OCI-LY1 (cell line): ENCODE results near the gene C3orf22.

Source experiments
- H2AFZ ChIP-seq: fragments of 200-600 bp; sonication (generic), shearing (Covaris generic); 2 replicates; pipeline ENCODE4 v1.6.0; 2014; ENCODE audit warnings: antibody characterized with exemption, mild to moderate bottlenecking, low read length
- H3F3A ChIP-seq: fragments of 200-600 bp; sonication (generic), shearing (Covaris generic); 2 replicates; pipeline ENCODE4 v1.6.0; 2014; ENCODE audit warnings: mild to moderate bottlenecking, antibody characterized with exemption, low read length, moderate library complexity; ENCODE audit not compliant: insufficient read depth
- H3K27ac ChIP-seq: fragments of 200-600 bp; sonication (generic); 2 replicates; pipeline ENCODE4 v1.5.1; 2014; ENCODE audit warnings: low read length, mixed run types, mild to moderate bottlenecking, low read depth; ENCODE audit not compliant: poor library complexity, severe bottlenecking
- H3K27me3 ChIP-seq: fragments of 200-600 bp; sonication (generic); 2 replicates; pipeline ENCODE4 v1.6.0; 2014; ENCODE audit warnings: antibody characterized with exemption, mild to moderate bottlenecking, low read length, moderate library complexity; ENCODE audit not compliant: insufficient read depth
- H3K36me3 ChIP-seq: fragments of 200-600 bp; sonication (generic); 2 replicates; pipeline ENCODE4 v1.6.1; 2014; ENCODE audit warnings: mild to moderate bottlenecking, antibody characterized with exemption, low read length, moderate library complexity, mixed read lengths; ENCODE audit not compliant: insufficient read depth
- H3K4me1 ChIP-seq: fragments of 200-600 bp; sonication (generic); 2 replicates; pipeline ENCODE4 v1.5.1; 2014; ENCODE audit warnings: mild to moderate bottlenecking, low read length, moderate library complexity; ENCODE audit not compliant: insufficient read depth, severe bottlenecking
- H3K4me2 ChIP-seq: fragments of 200-600 bp; sonication (generic), shearing (Covaris generic); 2 replicates; pipeline ENCODE4 v1.6.1; 2014; ENCODE audit warnings: low read length
- H3K4me3 ChIP-seq: fragments of 200-600 bp; sonication (generic); 2 replicates; pipeline ENCODE4 v1.5.1; 2014; ENCODE audit warnings: low read length, low read depth, mild to moderate bottlenecking, mixed read lengths; ENCODE audit not compliant: poor library complexity, severe bottlenecking
- H3K79me2 ChIP-seq: fragments of 200-600 bp; shearing (Covaris generic); 2 replicates; pipeline ENCODE4 v1.6.1; 2016; ENCODE audit warnings: mixed run types, low read length, mixed read lengths; ENCODE audit not compliant: insufficient read depth
- H3K9ac ChIP-seq: fragments of 200-600 bp; sonication (generic), shearing (Covaris generic); 2 replicates; pipeline ENCODE4 v1.6.1; 2014; ENCODE audit warnings: mild to moderate bottlenecking, low read length, mixed read lengths
- H3K9me2 ChIP-seq: fragments of 200-600 bp; sonication (generic), shearing (Covaris generic); 2 replicates; pipeline ENCODE4 v1.6.1; 2014; ENCODE audit warnings: low read depth, mild to moderate bottlenecking, low read length, mixed read lengths
- H3K9me3 ChIP-seq: fragments of 200-600 bp; shearing (Covaris generic); 2 replicates; pipeline ENCODE4 v1.6.1; 2014; ENCODE audit warnings: low read length, mixed read lengths
- H4K20me1 ChIP-seq: fragments of 200-600 bp; sonication (generic), shearing (Covaris generic); 2 replicates; pipeline ENCODE4 v1.6.0; 2016; ENCODE audit warnings: mild to moderate bottlenecking, low read length; ENCODE audit not compliant: insufficient read depth
- EZH2 ChIP-seq: fragments of 200-600 bp; sonication (generic), shearing (Covaris generic); IDR thresholded peaks from 2 replicates; pipeline ENCODE4 v1.8.0; 2017; ENCODE audit warnings: borderline replicate concordance, mixed run types, mild to moderate bottlenecking, antibody characterized with exemption, low read length, moderate library complexity, mixed read lengths
- TF ChIP-seq, protein P1 (sequence below): fragments of 200-600 bp; sonication (generic), shearing (Covaris generic); IDR thresholded peaks from 2 replicates; pipeline ENCODE4 v1.5.1; 2017; ENCODE audit warnings: mild to moderate bottlenecking, antibody characterized with exemption, low read length, moderate library complexity, mixed read lengths

Gene C3orf22

GRCh38 chr3:126500016-126500415, 58.7 kb downstream of the C3orf22 start:
- H3K9me3 ChIP-seq: no peaks in the 10 kb centered on the region
- H3K4me1 ChIP-seq: no peaks in the 10 kb centered on the region
- H3F3A ChIP-seq: no peaks in the 10 kb centered on the region
- H3K9ac ChIP-seq: no peak overlapping the region
- no peak overlapping the region for H3K4me2 ChIP-seq
- no peaks in the 10 kb centered on the region for H3K79me2 ChIP-seq
- H3K27ac ChIP-seq: no peak overlapping the region
- TF ChIP-seq EZH2: no peak
- TF ChIP-seq, protein P1, sequence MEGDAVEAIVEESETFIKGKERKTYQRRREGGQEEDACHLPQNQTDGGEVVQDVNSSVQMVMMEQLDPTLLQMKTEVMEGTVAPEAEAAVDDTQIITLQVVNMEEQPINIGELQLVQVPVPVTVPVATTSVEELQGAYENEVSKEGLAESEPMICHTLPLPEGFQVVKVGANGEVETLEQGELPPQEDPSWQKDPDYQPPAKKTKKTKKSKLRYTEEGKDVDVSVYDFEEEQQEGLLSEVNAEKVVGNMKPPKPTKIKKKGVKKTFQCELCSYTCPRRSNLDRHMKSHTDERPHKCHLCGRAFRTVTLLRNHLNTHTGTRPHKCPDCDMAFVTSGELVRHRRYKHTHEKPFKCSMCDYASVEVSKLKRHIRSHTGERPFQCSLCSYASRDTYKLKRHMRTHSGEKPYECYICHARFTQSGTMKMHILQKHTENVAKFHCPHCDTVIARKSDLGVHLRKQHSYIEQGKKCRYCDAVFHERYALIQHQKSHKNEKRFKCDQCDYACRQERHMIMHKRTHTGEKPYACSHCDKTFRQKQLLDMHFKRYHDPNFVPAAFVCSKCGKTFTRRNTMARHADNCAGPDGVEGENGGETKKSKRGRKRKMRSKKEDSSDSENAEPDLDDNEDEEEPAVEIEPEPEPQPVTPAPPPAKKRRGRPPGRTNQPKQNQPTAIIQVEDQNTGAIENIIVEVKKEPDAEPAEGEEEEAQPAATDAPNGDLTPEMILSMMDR: no peak
- H3K36me3 ChIP-seq: no peaks in the 10 kb centered on the region
- no peaks in the 10 kb centered on the region for H3K9me2 ChIP-seq
- H3K27me3 ChIP-seq: no peaks in the 10 kb centered on the region
- no peaks in the 10 kb centered on the region for H4K20me1 ChIP-seq
- H2AFZ ChIP-seq: no peak overlapping the region
- H3K4me3 ChIP-seq: no peak overlapping the region
